ENCODE results near the gene DMPK. TPM values are rescaled to one million over a fixed set of nuclear protein-coding genes. Genes with fewer than 3 reads are reported as not detected.

Gene DMPK
- polyA plus RNA-seq, 1 of the 3 experiments (the other 2 are of a cell fraction) = 92.2 TPM

Other genes with a start within 250 kb of the DMPK start
- 10.0 and 11.1 TPM in 2 replicates for gene OPA3, start 197.7 kb downstream of the DMPK start, polyA plus RNA-seq (2012; rRNA removed)
- gene GPR4, start 180.3 kb downstream of the DMPK start, polyA plus RNA-seq (2012; rRNA removed) = 0.29 and 0.69 TPM in 2 replicates
- gene EML2, start 143.1 kb downstream of the DMPK start, polyA plus RNA-seq (2012; rRNA removed) = 10.3 and 12.4 TPM in 2 replicates
- gene GIPR, start 114.3 kb downstream of the DMPK start, polyA plus RNA-seq (2012; rRNA removed) = 1.3 and 1.4 TPM in 2 replicates
- gene SNRPD2, start 90.5 kb downstream of the DMPK start, polyA plus RNA-seq (2012; rRNA removed) = 1,248 and 1,471 TPM in 2 replicates
- 17.6 and 19.1 TPM in 2 replicates for gene QPCTL, start 89.8 kb downstream of the DMPK start, polyA plus RNA-seq (2012; rRNA removed)
- 2.8 and 5.6 TPM in 2 replicates for gene FBXO46, start 51.6 kb downstream of the DMPK start, polyA plus RNA-seq (2012; rRNA removed)
- gene MEIOSIN, start 49.1 kb downstream of the DMPK start, polyA plus RNA-seq (2012; rRNA removed) = 0.03 and 0.06 TPM in 2 replicates
- 6.4 and 8.4 TPM in 2 replicates for gene SIX5, start 13.2 kb downstream of the DMPK start, polyA plus RNA-seq (2012; rRNA removed)
- 39.3 and 40.6 TPM in 2 replicates for gene DMWD, start 10.4 kb upstream of the DMPK start, polyA plus RNA-seq (2012; rRNA removed)
- 0.02 TPM in 1 of 2 replicates, not detected in the other for gene RSPH6A, start 32.8 kb upstream of the DMPK start, polyA plus RNA-seq (2012; rRNA removed)
- gene SYMPK, start 80.7 kb upstream of the DMPK start, polyA plus RNA-seq (2012; rRNA removed) = 76.3 and 92.7 TPM in 2 replicates
- gene FOXA3, start 81.8 kb upstream of the DMPK start, polyA plus RNA-seq (2012; rRNA removed) = 0.97 and 1.5 TPM in 2 replicates
- gene IRF2BP1, start 103.7 kb upstream of the DMPK start, polyA plus RNA-seq (2012; rRNA removed) = 11.8 and 16.8 TPM in 2 replicates
- 2.8 and 5.1 TPM in 2 replicates for gene MYPOP, start 120.1 kb upstream of the DMPK start, polyA plus RNA-seq (2012; rRNA removed)
- gene NANOS2, start 132.3 kb upstream of the DMPK start, polyA plus RNA-seq (2012; rRNA removed) = not detected in 2 replicates
- 1.3 and 1.9 TPM in 2 replicates for gene NOVA2, start 191.4 kb upstream of the DMPK start, polyA plus RNA-seq (2012; rRNA removed)
- gene CCDC61, start 213.0 kb upstream of the DMPK start, polyA plus RNA-seq (2012; rRNA removed) = 6.8 and 7.6 TPM in 2 replicates
- gene PGLYRP1, start 240.6 kb upstream of the DMPK start, polyA plus RNA-seq (2012; rRNA removed) = not detected in 2 replicates